ENCODE results near the gene CPNE8. TPM values are rescaled to one million over a fixed set of nuclear protein-coding genes. Genes with fewer than 3 reads are reported as not detected.

The CPNE8 gene
- polyA plus RNA-seq, 2 of the 4 experiments (the other 2 are of a cell fraction), result 8.0 to 30.1 TPM

DNA sequence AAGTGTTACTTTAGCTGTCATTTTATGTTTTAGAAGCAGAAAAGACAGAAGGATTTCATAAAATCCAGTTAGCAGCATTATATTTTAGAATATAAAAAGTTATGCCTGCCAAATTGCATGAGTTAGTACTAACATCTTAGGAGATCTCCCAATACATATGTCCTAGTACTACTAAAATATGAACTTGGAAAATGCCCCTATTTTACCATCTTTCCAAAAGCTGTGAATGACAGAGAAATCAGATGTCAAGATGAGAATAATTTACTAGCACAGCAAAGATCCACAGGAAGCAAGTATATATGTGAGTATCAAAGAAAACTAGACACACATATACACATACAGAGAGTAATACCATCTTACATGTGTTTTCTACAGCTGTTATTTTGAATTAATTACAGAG, 196.9 kb downstream of the CPNE8 start:
- FAIRE-seq, result no peak

DNA sequence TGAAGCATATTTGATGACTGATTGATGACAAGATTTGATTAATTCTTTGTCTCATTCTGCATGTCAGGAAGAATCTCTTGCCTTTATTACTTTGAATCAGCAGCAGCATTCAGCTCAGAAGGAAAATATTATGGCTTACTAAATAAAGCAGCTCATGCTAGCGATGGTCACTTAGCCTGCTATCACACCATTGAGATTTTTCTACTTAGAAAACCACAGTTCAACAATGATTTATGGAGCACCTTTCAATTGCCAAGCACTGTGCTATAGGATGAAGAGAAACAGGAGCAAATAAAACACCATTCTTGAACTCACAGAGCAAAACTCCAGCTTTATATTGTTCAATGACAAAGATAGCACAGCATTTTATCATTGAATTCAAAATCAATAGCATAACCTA, 197.7 kb downstream of the CPNE8 start:
- FAIRE-seq, result no peak
- no peak overlapping the region for H3K4me2 ChIP-seq
- DNase-seq (ENCODE audit: low read depth in 1 of 2, low spot score in 1 of 2), result no peak
- TF ChIP-seq BHLHE40 (IDR thresholded peaks at IDR 0.05; ENCODE audit: low read depth, low read length) (no peak), MAZ (IDR thresholded peaks at IDR 0.05; ENCODE audit: borderline replicate concordance, low read depth, low read length) (no peak), ESRRA (IDR thresholded peaks at IDR 0.05; ENCODE audit: borderline replicate concordance, low read length) (no peak), GATA3 (IDR thresholded peaks at IDR 0.05; ENCODE audit: borderline replicate concordance) (no peak), ZC3H11A (IDR thresholded peaks at IDR 0.05) (no peak), ZFP36 (IDR thresholded peaks at IDR 0.05; ENCODE audit: borderline replicate concordance, partially characterized antibody) (no peak), CEBPB (IDR thresholded peaks at IDR 0.05) (no peak), RAD21 (conservative IDR thresholded peaks at IDR 0.05 in 1 of 2, IDR thresholded peaks at IDR 0.05 in 1 of 2) (no peak), SREBF2 (IDR thresholded peaks at IDR 0.05) (no peak), KDM5A (IDR thresholded peaks at IDR 0.05) (no peak), EHMT2 (IDR thresholded peaks at IDR 0.05; ENCODE audit: low read depth) (no peak), CBX2 (IDR thresholded peaks at IDR 0.05; ENCODE audit: borderline replicate concordance, low read depth) (no peak), FOXS1 (CRISPR knock-in tag; IDR thresholded peaks at IDR 0.05) (no peak), RCOR1 (IDR thresholded peaks at IDR 0.05; ENCODE audit: low read depth, low read length) (no peak), ZSCAN20 (CRISPR knock-in tag; IDR thresholded peaks at IDR 0.05) (no peak)
- TF ChIP-seq, protein P1, sequence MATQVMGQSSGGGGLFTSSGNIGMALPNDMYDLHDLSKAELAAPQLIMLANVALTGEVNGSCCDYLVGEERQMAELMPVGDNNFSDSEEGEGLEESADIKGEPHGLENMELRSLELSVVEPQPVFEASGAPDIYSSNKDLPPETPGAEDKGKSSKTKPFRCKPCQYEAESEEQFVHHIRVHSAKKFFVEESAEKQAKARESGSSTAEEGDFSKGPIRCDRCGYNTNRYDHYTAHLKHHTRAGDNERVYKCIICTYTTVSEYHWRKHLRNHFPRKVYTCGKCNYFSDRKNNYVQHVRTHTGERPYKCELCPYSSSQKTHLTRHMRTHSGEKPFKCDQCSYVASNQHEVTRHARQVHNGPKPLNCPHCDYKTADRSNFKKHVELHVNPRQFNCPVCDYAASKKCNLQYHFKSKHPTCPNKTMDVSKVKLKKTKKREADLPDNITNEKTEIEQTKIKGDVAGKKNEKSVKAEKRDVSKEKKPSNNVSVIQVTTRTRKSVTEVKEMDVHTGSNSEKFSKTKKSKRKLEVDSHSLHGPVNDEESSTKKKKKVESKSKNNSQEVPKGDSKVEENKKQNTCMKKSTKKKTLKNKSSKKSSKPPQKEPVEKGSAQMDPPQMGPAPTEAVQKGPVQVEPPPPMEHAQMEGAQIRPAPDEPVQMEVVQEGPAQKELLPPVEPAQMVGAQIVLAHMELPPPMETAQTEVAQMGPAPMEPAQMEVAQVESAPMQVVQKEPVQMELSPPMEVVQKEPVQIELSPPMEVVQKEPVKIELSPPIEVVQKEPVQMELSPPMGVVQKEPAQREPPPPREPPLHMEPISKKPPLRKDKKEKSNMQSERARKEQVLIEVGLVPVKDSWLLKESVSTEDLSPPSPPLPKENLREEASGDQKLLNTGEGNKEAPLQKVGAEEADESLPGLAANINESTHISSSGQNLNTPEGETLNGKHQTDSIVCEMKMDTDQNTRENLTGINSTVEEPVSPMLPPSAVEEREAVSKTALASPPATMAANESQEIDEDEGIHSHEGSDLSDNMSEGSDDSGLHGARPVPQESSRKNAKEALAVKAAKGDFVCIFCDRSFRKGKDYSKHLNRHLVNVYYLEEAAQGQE (IDR thresholded peaks at IDR 0.05), result no peak
- TF ChIP-seq, protein P2, sequence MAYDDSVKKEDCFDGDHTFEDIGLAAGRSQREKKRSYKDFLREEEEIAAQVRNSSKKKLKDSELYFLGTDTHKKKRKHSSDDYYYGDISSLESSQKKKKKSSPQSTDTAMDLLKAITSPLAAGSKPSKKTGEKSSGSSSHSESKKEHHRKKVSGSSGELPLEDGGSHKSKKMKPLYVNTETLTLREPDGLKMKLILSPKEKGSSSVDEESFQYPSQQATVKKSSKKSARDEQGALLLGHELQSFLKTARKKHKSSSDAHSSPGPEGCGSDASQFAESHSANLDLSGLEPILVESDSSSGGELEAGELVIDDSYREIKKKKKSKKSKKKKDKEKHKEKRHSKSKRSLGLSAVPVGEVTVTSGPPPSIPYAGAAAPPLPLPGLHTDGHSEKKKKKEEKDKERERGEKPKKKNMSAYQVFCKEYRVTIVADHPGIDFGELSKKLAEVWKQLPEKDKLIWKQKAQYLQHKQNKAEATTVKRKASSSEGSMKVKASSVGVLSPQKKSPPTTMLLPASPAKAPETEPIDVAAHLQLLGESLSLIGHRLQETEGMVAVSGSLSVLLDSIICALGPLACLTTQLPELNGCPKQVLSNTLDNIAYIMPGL (CRISPR knock-in tag; IDR thresholded peaks at IDR 0.05; ENCODE audit: borderline replicate concordance), result no peak
- TF ChIP-seq, protein P3, sequence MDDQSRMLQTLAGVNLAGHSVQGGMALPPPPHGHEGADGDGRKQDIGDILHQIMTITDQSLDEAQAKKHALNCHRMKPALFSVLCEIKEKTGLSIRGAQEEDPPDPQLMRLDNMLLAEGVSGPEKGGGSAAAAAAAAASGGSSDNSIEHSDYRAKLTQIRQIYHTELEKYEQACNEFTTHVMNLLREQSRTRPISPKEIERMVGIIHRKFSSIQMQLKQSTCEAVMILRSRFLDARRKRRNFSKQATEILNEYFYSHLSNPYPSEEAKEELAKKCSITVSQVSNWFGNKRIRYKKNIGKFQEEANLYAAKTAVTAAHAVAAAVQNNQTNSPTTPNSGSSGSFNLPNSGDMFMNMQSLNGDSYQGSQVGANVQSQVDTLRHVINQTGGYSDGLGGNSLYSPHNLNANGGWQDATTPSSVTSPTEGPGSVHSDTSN (IDR thresholded peaks at IDR 0.05), result no peak
- TF ChIP-seq, protein P4, sequence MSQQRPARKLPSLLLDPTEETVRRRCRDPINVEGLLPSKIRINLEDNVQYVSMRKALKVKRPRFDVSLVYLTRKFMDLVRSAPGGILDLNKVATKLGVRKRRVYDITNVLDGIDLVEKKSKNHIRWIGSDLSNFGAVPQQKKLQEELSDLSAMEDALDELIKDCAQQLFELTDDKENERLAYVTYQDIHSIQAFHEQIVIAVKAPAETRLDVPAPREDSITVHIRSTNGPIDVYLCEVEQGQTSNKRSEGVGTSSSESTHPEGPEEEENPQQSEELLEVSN (IDR thresholded peaks at IDR 0.05; ENCODE audit: borderline replicate concordance, low read depth), result no peak
- TF ChIP-seq, protein P5, sequence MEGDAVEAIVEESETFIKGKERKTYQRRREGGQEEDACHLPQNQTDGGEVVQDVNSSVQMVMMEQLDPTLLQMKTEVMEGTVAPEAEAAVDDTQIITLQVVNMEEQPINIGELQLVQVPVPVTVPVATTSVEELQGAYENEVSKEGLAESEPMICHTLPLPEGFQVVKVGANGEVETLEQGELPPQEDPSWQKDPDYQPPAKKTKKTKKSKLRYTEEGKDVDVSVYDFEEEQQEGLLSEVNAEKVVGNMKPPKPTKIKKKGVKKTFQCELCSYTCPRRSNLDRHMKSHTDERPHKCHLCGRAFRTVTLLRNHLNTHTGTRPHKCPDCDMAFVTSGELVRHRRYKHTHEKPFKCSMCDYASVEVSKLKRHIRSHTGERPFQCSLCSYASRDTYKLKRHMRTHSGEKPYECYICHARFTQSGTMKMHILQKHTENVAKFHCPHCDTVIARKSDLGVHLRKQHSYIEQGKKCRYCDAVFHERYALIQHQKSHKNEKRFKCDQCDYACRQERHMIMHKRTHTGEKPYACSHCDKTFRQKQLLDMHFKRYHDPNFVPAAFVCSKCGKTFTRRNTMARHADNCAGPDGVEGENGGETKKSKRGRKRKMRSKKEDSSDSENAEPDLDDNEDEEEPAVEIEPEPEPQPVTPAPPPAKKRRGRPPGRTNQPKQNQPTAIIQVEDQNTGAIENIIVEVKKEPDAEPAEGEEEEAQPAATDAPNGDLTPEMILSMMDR (IDR thresholded peaks at IDR 0.05), result no peak
- no peak overlapping the region for H3K4me3 ChIP-seq
- ChIA-PET POLR2A (no interaction called here), CTCF (interaction anchor here (0.6 to 1.0 kb wide), 2 partner anchors 10 to 438 kb away, joined by 3 read pairs; no protein-coding TSS in a partner anchor)
- H3K9me3 ChIP-seq, result no peaks in the 10 kb centered on the region
- no peak overlapping the region for H3K27ac ChIP-seq
- H3K4me1 ChIP-seq, result no peaks in the 10 kb centered on the region; the same call in 2 of the 3 replicates
- no peak for ATAC-seq
- WGBS (ENCODE audit: missing lambda C conversion rate), result 86% methylated on average over 1 of the region's 1 CpG

More for the DNA sequence above, 196.9 kb downstream of the CPNE8 start:
- Histone ChIP-seq H3K4me2 (no peak overlapping the region), H3K4me1 (no peaks in the 10 kb centered on the region; the same call in 2 of the 3 replicates), H3K9me3 (no peaks in the 10 kb centered on the region), H3K4me3 (no peak overlapping the region), H3K27ac (no peak overlapping the region)
- TF ChIP-seq HDAC2 (IDR thresholded peaks at IDR 0.05) (no peak), SMC3 (IDR thresholded peaks at IDR 0.05) (no peak)
- TF ChIP-seq, protein P6, sequence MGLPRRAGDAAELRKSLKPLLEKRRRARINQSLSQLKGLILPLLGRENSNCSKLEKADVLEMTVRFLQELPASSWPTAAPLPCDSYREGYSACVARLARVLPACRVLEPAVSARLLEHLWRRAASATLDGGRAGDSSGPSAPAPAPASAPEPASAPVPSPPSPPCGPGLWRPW (IDR thresholded peaks at IDR 0.05), result no peak
- ATAC-seq (no peak), DNase-seq (ENCODE audit: low read depth in 1 of 2, low spot score in 1 of 2) (no peak)
- ChIA-PET CTCF (no interaction called here), POLR2A (no interaction called here)
